ENCODE data around the gene C6orf120. TPM values are rescaled to one million over a fixed set of nuclear protein-coding genes. Genes with fewer than 3 reads are reported as not detected.
A peak's percentile ranks its signal among the peaks of the same experiment; 100 is the strongest.

The C6orf120 gene
- total and polyA plus RNA-seq, 2 of the 13 experiments (the other 11 are each of a cell fraction or from before 2014, with no cell fraction given) = 21.7 to 29.9 TPM

GRCh38 chr6:169701954-169702839 is at the start of gene C6orf120, which contains the start of gene WDR27 (continued):
- TF ChIP-seq ZNF354B (CRISPR knock-in tag; IDR thresholded peaks at IDR 0.05) (no peak), YEATS2 (CRISPR knock-in tag; IDR thresholded peaks at IDR 0.05; ENCODE audit: borderline replicate concordance) (peak; percentile 99), ATF7-NPFF (CRISPR knock-in tag; IDR thresholded peaks at IDR 0.05; ENCODE audit: low read depth) (peak; percentile 89), NPAS2 (CRISPR knock-in tag; IDR thresholded peaks at IDR 0.05; ENCODE audit: borderline replicate concordance) (no peak), XRCC5 (optimal IDR thresholded peaks at IDR 0.05; ENCODE audit: low read length) (peak; percentile 11), SSRP1 (CRISPR knock-in tag; IDR thresholded peaks at IDR 0.05) (peak; percentile 81; the same call in 1 of the 2 replicates), BRD4 (CRISPR knock-in tag; IDR thresholded peaks at IDR 0.05) (peak; percentile 51; the same call in 1 of the 2 replicates), PRPF4 (IDR thresholded peaks at IDR 0.05; ENCODE audit: low read depth, low read length, poor library complexity, severe bottlenecking) (no peak), ZUFSP (CRISPR knock-in tag; IDR thresholded peaks at IDR 0.05; ENCODE audit: borderline replicate concordance) (no peak), NFE2L2 (IDR thresholded peaks at IDR 0.05; ENCODE audit: low read length) (no peak), ZNF264 (CRISPR knock-in tag; IDR thresholded peaks at IDR 0.05) (no peak), ARNT (IDR thresholded peaks at IDR 0.05) (no peak), ZFP41 (CRISPR knock-in tag; IDR thresholded peaks at IDR 0.05; ENCODE audit: borderline replicate concordance) (0 out of 2 replicates have a peak, but pooled peaks have one; percentile 87), NRL (CRISPR knock-in tag; IDR thresholded peaks at IDR 0.05; ENCODE audit: borderline replicate concordance) (peak; percentile 97), HDAC2 (CRISPR knock-in tag; IDR thresholded peaks at IDR 0.05) (peak; percentile 86), MYPOP (CRISPR knock-in tag; IDR thresholded peaks at IDR 0.05) (peak; percentile 43), HNRNPK (IDR thresholded peaks at IDR 0.05; ENCODE audit: low read depth, low read length, poor library complexity, severe bottlenecking) (peak; percentile 91), ZFP82 (CRISPR knock-in tag; IDR thresholded peaks at IDR 0.05; ENCODE audit: borderline replicate concordance) (0 out of 2 replicates have a peak, but pooled peaks have one; percentile 9), SMAD9 (CRISPR knock-in tag; IDR thresholded peaks at IDR 0.05) (no peak)
- TF ChIP-seq, protein P1, sequence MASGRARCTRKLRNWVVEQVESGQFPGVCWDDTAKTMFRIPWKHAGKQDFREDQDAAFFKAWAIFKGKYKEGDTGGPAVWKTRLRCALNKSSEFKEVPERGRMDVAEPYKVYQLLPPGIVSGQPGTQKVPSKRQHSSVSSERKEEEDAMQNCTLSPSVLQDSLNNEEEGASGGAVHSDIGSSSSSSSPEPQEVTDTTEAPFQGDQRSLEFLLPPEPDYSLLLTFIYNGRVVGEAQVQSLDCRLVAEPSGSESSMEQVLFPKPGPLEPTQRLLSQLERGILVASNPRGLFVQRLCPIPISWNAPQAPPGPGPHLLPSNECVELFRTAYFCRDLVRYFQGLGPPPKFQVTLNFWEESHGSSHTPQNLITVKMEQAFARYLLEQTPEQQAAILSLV (CRISPR knock-in tag; IDR thresholded peaks at IDR 0.05; ENCODE audit: borderline replicate concordance) = no peak; the same call in 1 of the 2 replicates
- TF ChIP-seq, protein P2, sequence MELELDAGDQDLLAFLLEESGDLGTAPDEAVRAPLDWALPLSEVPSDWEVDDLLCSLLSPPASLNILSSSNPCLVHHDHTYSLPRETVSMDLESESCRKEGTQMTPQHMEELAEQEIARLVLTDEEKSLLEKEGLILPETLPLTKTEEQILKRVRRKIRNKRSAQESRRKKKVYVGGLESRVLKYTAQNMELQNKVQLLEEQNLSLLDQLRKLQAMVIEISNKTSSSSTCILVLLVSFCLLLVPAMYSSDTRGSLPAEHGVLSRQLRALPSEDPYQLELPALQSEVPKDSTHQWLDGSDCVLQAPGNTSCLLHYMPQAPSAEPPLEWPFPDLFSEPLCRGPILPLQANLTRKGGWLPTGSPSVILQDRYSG (CRISPR knock-in tag; IDR thresholded peaks at IDR 0.05) = peak; percentile 79; the same call in 1 of the 2 replicates
- TF ChIP-seq, protein P3, sequence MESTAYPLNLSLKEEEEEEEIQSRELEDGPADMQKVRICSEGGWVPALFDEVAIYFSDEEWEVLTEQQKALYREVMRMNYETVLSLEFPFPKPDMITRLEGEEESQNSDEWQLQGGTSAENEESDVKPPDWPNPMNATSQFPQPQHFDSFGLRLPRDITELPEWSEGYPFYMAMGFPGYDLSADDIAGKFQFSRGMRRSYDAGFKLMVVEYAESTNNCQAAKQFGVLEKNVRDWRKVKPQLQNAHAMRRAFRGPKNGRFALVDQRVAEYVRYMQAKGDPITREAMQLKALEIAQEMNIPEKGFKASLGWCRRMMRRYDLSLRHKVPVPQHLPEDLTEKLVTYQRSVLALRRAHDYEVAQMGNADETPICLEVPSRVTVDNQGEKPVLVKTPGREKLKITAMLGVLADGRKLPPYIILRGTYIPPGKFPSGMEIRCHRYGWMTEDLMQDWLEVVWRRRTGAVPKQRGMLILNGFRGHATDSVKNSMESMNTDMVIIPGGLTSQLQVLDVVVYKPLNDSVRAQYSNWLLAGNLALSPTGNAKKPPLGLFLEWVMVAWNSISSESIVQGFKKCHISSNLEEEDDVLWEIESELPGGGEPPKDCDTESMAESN (CRISPR knock-in tag; conservative IDR thresholded peaks at IDR 0.05) = peak; percentile 96
